NCI-H146 (cell line): ENCODE results near the gene ENTR1.

Experiments
- DNase-seq: peaks from one replicate; lab custom pipeline; 2025; lab: John Stamatoyannopoulos, UW

Gene ENTR1

DNA sequence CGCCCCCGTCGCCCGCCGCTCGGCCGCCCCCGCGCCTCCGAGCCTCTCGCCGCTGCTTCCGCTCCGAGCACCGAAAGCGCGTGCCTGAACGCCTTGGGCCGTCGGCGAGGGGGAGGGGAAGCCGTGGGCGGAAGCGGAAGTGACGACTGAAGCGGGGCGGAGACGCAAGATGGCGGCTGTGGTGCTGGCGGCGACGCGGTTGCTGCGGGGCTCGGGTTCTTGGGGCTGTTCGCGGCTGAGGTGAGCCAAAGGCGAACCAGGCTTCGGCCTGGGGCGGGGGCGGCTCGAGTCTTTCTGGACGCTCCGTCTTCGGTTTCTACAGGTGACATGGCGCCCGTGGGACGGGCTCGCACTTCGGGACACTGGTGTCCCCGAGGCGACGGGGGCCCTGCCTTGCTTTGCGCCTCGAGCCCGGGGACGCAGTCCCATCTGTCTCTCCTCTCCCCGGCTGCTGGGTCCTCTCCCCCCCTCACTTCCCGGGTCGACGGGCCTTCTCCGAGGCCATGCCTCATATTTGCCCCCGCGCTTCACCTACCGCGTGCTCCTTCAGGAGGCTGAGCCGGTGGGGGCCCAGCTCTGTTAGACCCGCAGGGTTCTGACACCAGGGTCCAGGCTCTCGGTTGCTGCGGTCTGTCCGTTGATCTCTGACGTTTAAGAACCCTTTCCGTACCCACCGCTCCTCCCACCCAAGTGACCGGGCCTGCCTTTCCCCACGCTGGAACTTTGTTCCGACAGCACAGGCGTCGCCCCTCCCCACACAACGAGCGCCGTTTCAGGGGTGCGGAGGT, at the start of gene ENTR1, which contains the start of gene PMPCA:
TSS of gene ENTR1 (minus strand) at position 115 of the 788 bp plus-strand sequence. CDS start 217 bp downstream, outside the sequence.
TSS of gene PMPCA (plus strand) at position 159 of the 788 bp plus-strand sequence. CDS start at position 170, 11 bp downstream.
- DNase-seq, result peak; percentile 82

DNA sequence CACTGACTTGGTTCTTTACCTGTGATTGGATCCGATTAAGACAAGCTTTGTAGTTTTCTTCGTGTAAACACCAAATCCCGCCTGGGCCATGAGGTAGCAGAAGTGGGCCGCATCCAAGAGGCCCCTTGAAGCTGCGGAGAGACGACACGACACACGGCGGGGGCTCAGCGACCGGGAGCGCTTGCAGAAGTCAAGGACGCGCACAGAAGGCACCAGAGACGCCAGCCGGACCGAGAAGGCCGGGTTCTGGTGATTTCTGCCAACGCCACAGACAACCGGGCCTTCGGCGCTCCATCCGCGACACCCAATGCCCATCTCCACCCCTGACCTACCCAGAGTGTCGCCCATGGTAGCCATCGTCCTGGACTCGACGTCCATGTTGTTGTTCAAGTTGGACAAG, 49.0 kb upstream of the ENTR1 start:
- DNase-seq, result no peak

DNA sequence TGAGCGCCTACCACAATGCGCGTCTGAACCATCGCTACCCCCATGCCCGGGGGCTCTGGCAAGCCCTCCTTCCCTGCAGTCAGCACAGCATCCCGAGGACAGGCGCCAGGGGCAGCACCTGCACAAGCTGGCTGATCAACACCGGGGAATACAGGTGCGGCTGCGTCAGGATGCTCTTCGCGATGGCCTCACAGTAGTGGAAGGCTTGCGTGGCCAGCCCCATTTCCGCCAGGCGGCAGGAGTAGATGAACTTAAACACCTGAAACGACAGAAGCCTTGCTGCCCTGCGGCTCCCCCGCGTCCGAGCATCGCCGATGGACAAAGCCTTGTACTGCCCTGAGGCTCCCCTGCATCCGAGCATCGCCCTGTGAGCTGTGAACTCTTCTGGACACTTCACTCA, 46.9 kb upstream of the ENTR1 start:
- no peak for DNase-seq

DNA sequence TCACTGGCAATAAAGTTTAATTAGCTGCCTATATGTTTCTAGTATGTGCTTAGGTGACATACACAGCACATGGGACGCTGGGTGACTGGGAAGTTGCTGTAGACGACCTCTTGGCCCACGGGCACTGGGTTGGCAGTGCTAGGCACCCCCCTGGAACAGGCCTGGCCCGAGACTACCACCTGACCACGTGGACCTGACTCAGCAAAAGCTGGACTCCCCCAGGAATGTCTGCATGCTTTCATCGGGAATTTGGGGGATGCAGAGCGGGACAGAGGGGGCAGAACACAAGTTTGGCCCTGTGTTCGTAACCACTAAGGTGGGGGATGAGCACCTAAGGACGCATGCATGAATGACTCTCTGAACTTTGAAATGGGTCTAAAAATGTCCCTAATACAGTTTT, 45.8 kb upstream of the ENTR1 start:
- DNase-seq, result no peak

DNA sequence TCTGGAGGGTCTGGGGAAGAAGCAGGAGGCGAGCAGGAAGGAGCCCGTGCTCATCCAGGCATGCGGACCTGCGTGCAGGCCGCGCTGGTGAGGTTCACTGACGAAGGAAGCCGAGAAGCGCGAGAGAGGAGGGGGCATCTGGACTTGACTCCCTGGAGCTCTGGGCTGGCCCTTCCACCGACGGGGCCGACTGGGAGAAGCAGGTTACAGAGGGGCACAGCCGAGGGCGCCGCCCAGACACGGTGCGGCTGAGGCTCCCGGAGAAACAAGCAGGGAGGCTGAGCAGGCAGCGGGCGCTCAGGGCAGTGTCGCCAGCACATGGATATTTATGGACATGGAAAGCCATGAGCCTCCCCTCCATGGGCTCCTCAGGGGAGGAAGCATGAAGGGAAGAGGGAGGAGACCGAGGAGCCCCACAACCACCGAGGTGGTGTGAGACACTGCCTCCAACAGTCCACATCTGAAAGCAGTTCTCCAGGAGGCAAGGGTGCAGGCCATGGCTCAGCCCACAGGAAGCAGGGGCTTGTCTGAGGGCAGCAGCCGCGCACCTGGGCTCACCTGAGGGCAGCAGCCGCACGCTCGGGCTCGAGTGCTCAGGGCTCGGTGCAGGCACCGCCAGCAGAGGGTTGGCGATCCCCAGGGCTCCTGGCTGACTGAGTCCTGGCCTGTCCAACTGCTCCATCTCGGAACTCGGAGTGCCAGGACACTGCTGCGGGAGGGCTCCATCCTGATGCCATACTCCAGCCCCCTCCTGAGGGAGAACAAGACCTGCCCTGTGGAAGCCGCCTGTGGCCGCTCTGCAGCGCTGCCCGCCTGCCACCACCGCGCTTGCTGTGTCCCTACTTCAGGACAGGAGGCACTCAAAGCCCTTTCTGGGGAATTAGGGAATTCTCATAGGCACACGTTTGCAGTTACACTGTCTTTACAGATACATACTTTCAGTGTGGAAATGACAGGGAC, 44.9 kb upstream of the ENTR1 start:
- no peak for DNase-seq

DNA sequence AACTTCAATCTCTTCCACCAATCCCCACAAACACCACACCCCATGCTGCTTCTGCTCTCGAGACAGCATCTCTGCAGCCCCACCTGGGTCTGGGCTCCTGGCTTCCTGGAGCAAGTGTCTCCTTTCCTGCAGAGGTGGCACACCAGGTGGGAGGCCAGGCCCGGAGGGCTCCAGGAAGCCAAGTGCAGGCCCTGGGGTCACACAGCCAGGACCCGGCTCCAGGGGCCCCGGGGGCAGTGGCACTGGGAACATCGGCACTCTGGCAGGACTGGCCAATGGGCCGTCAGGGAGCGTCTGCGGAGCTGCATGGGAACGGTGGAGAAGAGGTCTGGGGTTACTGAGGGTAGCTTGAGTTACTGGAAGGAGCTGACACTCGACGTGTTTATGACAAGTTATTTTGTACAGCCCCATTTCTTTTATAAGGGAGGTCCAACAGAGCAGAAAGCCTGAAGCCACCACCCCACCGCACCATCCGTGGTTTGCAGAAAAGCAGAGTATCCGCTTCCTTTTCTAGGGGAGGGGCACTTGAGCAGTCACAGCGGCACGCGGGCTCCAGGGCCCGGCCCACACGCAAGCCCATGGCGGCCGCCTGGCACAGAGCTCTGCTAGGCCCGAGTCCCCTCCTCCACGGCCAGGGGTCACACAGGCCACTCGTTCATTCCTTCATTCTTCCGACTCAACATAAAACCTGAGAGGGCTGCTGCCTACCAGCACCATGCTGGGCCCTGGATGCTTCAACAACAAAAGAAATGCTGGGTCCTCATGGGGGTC, 43.8 kb upstream of the ENTR1 start:
- no peak for DNase-seq

GRCh38 chr9:136453326-136453725, 42.9 kb upstream of the ENTR1 start:
- DNase-seq, result no peak

DNA sequence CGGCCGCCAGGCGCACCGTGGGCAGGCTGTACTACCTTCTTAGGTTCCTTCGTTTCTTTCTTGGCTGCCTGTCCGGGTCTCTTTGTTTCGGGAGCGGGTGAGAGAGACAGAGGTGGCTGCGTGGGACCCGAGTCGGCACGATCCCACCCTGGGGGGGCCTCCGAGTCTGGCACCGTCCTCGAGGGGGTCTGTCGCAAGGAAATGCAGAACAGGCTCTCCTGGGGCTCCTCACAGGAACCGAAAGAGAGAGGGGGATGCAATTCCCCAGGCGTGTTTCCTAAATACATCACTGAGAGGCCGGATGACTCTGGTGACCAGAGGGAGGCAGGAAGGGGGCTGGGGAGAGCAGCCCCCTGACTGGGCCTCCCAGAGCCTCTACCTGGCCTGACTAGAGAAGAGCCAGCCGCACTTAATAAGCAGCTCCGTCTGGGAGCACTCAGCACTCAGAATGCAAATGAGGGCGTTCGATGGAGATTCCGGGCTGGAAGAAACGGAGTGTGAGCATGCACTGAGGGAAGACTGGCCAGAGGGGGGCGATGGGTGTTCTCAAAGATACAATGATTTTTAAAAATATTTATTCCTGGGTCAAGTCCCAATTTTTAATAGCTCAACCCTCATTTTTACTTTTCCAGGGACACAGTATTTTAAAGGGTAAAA, 40.9 kb upstream of the ENTR1 start:
- no peak for DNase-seq

GRCh38 chr9:136448655-136449054, 38.2 kb upstream of the ENTR1 start:
- no peak for DNase-seq

DNA sequence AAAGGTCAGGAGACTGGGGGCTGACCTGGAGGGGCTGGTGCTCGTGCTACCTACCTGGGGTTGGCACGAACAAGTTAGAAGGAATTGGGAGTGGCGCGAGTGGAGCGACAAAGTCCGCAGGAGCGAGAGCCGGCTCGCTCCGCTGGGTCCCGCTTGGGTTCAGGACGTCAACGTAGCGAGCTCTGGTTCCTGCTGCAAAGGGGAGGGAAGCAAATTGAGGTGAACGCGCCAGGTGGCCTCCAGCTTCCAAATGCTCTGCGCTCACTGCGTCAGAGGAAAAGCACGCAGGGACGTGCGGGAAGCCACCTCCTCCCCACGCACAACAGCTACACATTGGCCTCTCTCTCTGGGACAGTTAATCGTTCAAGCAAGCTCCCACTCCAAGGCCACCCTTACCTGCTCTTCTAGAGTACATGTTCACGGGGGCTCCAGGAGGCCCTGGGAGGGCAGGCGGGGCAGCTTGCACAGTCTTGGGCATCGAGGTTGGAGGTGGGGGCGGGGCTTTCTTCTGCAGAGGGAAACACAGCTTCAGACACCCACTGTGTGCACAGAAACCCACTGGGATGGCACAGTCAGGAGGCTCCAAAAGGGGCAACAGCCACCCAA, 36.9 kb upstream of the ENTR1 start:
- no peak for DNase-seq

- no peak for DNase-seq
These were observed 35.4 kb upstream of the ENTR1 start for GRCh38 chr9:136445799-136446198.

DNA sequence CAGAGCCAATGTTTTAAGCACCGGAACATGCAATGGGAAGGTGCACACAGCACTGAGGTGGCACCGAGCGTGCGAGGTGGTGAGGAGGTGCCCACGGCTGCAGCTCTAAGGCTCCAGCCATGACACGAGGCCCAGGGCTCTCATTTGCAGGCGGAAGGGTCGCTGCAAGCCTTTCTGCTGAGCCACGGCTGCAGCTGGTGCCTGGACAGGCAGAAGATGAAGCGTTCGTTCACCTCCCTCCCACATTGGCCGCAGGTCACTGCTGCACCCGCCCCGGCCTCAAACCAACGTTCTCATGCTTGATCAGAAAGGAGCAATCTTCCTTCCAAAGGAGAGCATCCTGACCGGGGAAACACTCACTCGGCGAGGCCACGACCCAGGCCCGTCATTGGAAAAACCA, 33.7 kb upstream of the ENTR1 start:
- no peak for DNase-seq

- no peak for DNase-seq
These were observed 33.3 kb upstream of the ENTR1 start for GRCh38 chr9:136443687-136444086.

DNA sequence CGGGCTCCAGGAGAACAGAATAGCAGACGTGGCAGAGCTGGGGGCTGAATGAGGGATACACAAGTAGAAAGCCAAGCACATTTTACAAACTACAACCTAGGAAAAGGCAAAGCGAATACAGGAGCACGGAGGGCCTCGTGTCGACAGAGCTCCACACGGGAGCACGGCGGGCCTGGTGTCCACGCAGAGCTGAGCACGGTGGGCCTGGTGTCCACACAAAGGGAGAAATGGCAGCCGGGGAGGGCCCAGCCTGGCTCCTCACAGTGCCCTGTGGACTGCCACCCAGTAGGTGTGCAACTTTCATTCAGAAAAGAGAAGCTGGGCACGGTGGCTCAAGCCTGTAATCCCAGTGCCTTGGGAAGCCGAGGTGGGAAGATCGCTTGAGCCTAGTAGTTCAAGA, 32.7 kb upstream of the ENTR1 start:
- no peak for DNase-seq

GRCh38 chr9:136442265-136442664, 31.9 kb upstream of the ENTR1 start:
- DNase-seq, result no peak

GRCh38 chr9:136441681-136442245, 31.3 kb upstream of the ENTR1 start:
- DNase-seq, result no peak

DNA sequence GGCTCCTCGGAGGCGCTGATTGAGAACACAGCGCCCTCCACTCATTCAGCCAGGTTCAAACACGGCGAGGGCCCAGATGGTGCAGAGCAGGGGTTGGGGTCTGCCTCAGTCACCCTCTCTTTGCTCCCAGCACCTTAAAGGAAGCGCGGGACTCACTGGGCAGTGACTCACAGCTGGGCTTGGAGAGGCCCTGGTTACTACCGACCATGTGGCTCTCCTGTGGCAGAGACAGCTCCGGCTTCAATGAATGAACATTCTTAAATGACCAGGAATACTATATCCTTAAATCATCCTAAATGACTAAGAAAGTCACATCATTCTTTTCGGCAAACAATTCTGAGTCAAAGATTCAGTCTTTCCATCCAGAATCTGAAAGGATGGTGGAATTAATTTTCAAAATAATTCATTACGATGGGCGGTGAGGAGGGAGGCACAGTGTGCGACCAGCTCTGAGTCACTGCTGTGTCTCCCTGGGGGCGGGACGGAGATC, 30.8 kb upstream of the ENTR1 start:
- no peak for DNase-seq

DNA sequence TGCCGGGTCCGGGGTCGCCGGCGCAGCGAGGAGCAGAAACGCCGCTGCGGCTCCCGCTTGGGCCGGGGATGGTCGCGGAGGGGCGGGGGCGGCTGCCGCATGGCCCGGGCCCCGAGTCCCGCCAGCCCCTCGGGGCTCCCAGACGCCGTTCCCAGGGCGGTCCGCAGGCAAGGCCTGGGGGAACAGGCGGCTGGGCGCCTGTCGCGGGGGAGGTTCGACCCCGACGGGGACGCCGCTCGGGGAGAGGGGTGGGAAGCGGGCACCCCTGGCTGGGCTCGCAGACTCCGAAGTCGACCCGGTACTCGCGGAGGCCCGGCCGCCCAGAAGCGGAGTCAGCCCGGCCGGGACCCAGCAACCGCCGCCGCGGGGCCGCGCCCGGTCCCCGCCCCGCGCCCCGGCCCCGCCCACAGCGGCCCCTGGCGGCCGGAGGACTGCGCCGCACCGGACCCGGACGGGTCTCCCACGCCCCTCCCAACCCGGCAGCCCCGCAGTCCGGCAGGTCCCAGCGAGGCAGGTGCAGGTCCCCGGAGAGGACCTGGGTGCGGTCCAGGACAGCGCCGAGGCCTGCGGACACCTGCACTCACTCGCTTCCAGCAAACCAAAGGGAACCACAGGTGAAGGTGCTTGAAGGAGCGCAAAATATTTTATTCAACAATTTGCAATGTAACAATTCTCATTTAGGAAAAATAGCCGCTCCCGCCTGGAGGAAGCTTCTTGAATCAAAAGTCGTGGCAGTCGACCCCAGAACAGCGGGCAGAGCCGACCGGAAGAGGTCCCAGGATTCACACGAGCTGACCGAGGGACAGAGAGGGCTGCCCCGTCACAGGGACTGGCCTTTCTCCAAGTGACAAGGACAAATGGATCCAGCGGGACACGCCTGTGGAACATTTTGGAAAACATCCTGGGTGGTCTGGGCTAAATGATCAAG, 29.3 kb upstream of the ENTR1 start, which contains the start of gene INPP5E:
TSS of gene INPP5E (minus strand) at position 365 of the 928 bp plus-strand sequence. CDS start 426 bp downstream, outside the sequence.
- DNase-seq, result peak; percentile 62
